MCF 10A (cell line): Measurements from ENCODE around the gene ZNF581. TPM values are rescaled to one million over a fixed set of nuclear protein-coding genes. Genes with fewer than 3 reads are reported as not detected.

ENCODE experiments used
- BruUV-seq: library from RNA; stranded (reverse); fragments of 400-500 nt; replicated peaks from 2 replicates; lab custom pipeline; 2021; lab: Mats Ljungman, UMichigan
- CTCF ChIA-PET: fragments of 300-600 bp; sonication (Branson Sonifier 250); formaldehyde crosslinking; extraction: SDS; loops from one replicate; lab custom pipeline; 2021; ENCODE audit warnings: antibody characterized with exemption, inconsistent platforms; lab: Yijun Ruan, JAX
- POLR2A ChIA-PET: fragments of 300-600, 350-650 bp; sonication (Branson Sonifier 250); formaldehyde crosslinking; extraction: SDS; loops from one replicate; lab custom pipeline; 2020; ENCODE audit warnings: antibody characterized with exemption, inconsistent platforms; lab: Yijun Ruan, JAX
- DNase-seq: peaks from one replicate; pipeline ENCODE4 v3.0.0-alpha.2; 2018; ENCODE audit not compliant: unreplicated experiment
- H3K27ac Mint-ChIP-seq: one replicate; pipeline ENCODE4 v1.8.0; 2022; ENCODE audit warnings: mild to moderate bottlenecking, low read depth, mixed read lengths; ENCODE audit not compliant: unreplicated experiment
- H3K27me3 Mint-ChIP-seq: one replicate; pipeline ENCODE4 v1.8.0; 2022; ENCODE audit warnings: mixed read lengths; ENCODE audit not compliant: insufficient read depth, unreplicated experiment
- H3K36me3 Mint-ChIP-seq: one replicate; pipeline ENCODE4 v1.8.0; 2022; ENCODE audit warnings: mild to moderate bottlenecking, moderate library complexity, mixed read lengths; ENCODE audit not compliant: insufficient read depth, unreplicated experiment
- H3K4me1 Mint-ChIP-seq: one replicate; pipeline ENCODE4 v1.8.0; 2022; ENCODE audit warnings: mixed read lengths; ENCODE audit not compliant: insufficient read depth, unreplicated experiment
- H3K4me3 Mint-ChIP-seq: one replicate; pipeline ENCODE4 v1.8.0; 2022; ENCODE audit warnings: mild to moderate bottlenecking, moderate library complexity, mixed read lengths; ENCODE audit not compliant: unreplicated experiment
- H3K9me3 Mint-ChIP-seq: one replicate; pipeline ENCODE4 v1.8.0; 2022; ENCODE audit warnings: mixed read lengths; ENCODE audit not compliant: unreplicated experiment
- intact Hi-C: fragments of 100-400 bp; cut with micrococcal nuclease; formaldehyde crosslinking; loops from 2 replicates; pipeline ENCODE4 v1.14.1; 2022
- total RNA-seq: library from RNA; stranded (reverse); gene quantifications from 2 replicates; pipeline ENCODE4 v1.2.3, GENCODE V29; 2022
- TF ChIP-seq, protein P1 (sequence below): fragments of 200-600 bp; IDR thresholded peaks from one replicate; pipeline ENCODE4 v1.8.0; 2022; ENCODE audit warnings: antibody characterized with exemption, mild to moderate bottlenecking; ENCODE audit not compliant: unreplicated experiment

The ZNF581 gene
- total RNA-seq, 1 experiment from 2014 or later: 25.7 TPM

DNA sequence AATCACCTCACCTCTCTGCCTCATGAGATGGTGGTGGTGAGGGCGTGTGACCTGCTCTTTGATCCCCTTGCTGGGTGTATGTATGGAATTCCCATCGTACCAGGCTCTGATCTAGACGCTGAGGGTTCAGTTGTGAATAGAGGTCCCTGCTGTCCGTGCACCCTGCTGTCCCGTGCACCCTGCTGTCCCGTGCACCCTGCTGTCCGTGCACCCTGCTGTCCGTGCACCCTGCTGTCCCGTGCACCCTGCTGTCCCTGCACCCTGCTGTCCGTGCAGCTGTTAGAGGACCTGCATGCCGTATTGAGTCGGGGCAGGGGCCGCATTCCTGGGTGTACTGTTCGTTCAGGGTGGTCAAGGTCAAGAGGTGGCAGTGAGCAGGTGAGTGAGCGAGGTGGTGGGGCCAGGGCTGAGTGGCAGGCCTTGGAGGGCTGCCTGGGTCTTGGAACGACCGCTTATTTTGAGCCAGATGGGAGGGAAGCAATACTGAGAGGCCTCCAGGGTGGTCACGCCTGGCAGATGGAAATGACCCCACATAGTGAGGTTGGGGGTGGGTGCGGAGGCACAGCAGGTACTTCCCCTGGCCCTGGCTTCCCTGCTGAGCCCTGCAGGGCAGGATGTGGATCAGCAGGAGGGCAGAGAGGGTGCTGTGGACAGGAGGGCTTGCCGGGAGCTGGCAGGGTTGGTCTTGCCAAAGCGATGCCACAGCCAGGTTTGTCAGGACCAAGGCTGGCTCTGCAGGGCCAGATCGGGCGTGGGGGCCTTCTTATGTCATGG lies 27.0 kb downstream of the ZNF581 start:
- Mint-ChIP-seq H3K27me3 (no peaks in the 10 kb centered on the region), H3K4me1 (peaks cover 16% of the 10 kb centered on the region), H3K4me3 (no peak overlapping the region), H3K36me3 (peaks cover 81% of the 10 kb centered on the region), H3K27ac (no peak overlapping the region), H3K9me3 (no peaks in the 10 kb centered on the region)
- TF ChIP-seq, protein P1, sequence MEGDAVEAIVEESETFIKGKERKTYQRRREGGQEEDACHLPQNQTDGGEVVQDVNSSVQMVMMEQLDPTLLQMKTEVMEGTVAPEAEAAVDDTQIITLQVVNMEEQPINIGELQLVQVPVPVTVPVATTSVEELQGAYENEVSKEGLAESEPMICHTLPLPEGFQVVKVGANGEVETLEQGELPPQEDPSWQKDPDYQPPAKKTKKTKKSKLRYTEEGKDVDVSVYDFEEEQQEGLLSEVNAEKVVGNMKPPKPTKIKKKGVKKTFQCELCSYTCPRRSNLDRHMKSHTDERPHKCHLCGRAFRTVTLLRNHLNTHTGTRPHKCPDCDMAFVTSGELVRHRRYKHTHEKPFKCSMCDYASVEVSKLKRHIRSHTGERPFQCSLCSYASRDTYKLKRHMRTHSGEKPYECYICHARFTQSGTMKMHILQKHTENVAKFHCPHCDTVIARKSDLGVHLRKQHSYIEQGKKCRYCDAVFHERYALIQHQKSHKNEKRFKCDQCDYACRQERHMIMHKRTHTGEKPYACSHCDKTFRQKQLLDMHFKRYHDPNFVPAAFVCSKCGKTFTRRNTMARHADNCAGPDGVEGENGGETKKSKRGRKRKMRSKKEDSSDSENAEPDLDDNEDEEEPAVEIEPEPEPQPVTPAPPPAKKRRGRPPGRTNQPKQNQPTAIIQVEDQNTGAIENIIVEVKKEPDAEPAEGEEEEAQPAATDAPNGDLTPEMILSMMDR: no peak
- CTCF ChIA-PET: interaction anchor here (0.6 to 1.9 kb wide), 7 partner anchors 8 to 986 kb away, joined by 3 to 18 read pairs (median 5); partner anchors contain the start of gene U2AF2
- BruUV-seq: no TSS peak
- POLR2A ChIA-PET: interaction anchor here (0.6 to 2.8 kb wide), 2 partner anchors 13 to 1238 kb away, joined by 3 to 12 read pairs; no protein-coding TSS in a partner anchor
- intact Hi-C loops: no loop called here
- DNase-seq: no peak

DNA sequence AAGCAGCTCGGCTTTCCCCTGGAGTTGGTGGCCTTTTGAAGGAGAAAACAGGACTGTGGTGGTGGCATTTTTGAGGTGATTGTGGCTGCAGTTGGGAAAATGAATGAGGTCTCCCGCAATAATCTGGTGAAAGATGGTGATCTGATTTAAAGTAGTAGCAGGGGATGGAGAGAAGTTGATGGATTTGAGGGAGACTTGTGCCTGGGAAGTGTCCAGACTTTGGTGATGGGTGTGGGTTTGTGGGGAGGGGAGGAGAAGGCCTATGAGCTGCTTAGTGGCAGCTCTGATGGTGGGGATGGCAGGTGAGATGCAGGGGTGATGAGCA lies 27.6 kb downstream of the ZNF581 start:
- TF ChIP-seq, protein P1: no peak
- Mint-ChIP-seq H3K4me1 (peaks cover 16% of the 10 kb centered on the region), H3K36me3 (peaks cover 75% of the 10 kb centered on the region), H3K4me3 (no peak overlapping the region), H3K9me3 (no peaks in the 10 kb centered on the region), H3K27ac (no peak overlapping the region), H3K27me3 (no peaks in the 10 kb centered on the region)
- no TSS peak for BruUV-seq
- no peak for DNase-seq
- intact Hi-C loops: no loop called here
- ChIA-PET CTCF (interaction anchor here (0.5 to 1.9 kb wide), 11 partner anchors 8 to 987 kb away, joined by 3 to 18 read pairs (median 3); partner anchors contain the start of gene U2AF2), POLR2A (interaction anchor here (0.6 to 2.8 kb wide), 4 partner anchors 9 to 1238 kb away, joined by 3 to 12 read pairs (median 3); no protein-coding TSS in a partner anchor)

DNA sequence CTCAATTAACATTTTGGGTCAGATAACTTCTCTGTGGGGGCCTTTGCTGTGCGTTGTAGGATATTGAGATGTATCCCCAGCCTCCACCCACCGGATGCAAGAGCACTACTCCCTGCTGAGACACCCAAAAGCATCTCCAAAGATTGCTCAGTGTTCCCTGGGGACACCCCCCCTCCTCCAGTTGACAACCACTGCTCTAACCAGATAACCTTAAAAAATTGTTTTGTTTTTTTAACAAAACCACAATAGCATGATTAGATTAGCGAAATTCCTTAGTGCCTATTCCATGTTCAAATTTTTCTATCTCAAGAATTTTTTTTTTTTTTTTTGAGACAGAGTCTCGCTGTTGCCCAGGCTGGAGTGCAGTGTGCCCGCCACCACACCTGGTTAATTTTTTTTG lies 29.0 kb downstream of the ZNF581 start:
- no peak overlapping the region for H3K4me3 Mint-ChIP-seq
- H3K27me3 Mint-ChIP-seq: no peaks in the 10 kb centered on the region
- POLR2A ChIA-PET: interaction anchor here (0.6 to 2.8 kb wide), 4 partner anchors 10 to 1804 kb away, joined by 3 to 12 read pairs (median 3); no protein-coding TSS in a partner anchor
- CTCF ChIA-PET: interaction anchor here (0.7 to 1.9 kb wide), 3 partner anchors 15 to 1355 kb away, joined by 3 to 18 read pairs (median 4); no protein-coding TSS in a partner anchor
- no peak overlapping the region for H3K27ac Mint-ChIP-seq
- TF ChIP-seq, protein P1: no peak
- H3K9me3 Mint-ChIP-seq: no peaks in the 10 kb centered on the region
- intact Hi-C loops: no loop called here
- BruUV-seq: no TSS peak
- H3K4me1 Mint-ChIP-seq: peaks cover 24% of the 10 kb centered on the region
- DNase-seq: no peak
- peaks cover 63% of the 10 kb centered on the region for H3K36me3 Mint-ChIP-seq

DNA sequence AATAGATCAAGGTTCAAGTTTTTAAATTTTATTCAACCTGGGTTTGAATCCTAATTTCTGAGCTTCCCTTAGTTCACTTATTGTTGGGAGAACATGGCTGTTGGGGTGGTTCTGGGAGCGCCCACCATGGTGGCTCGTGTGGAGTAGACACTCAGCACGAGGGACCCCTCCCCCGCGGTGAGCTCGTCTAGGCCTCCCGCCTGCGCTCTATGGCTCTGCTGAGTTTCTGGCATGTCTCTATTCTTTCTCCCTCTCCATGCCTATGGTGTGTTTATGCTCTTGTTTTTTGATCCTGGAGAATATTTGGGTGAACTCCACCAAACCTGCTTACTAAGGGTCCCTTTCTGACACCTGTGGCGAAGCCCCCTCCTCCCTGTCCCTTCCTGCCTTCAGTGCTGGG lies 30.0 kb downstream of the ZNF581 start:
- no TSS peak for BruUV-seq
- CTCF ChIA-PET: interaction anchor here (0.6 to 1.0 kb wide), 6 partner anchors 9 to 478 kb away, joined by 3 to 4 read pairs (median 3); no protein-coding TSS in a partner anchor
- H3K27ac Mint-ChIP-seq: no peak overlapping the region
- no peaks in the 10 kb centered on the region for H3K27me3 Mint-ChIP-seq
- peaks cover 62% of the 10 kb centered on the region for H3K36me3 Mint-ChIP-seq
- no peak for DNase-seq
- TF ChIP-seq, protein P1: no peak
- H3K4me3 Mint-ChIP-seq: no peak overlapping the region
- H3K9me3 Mint-ChIP-seq: no peaks in the 10 kb centered on the region
- POLR2A ChIA-PET: interaction anchor here (0.8 to 1.2 kb wide), 3 partner anchors 17 to 39 kb away, joined by 3 to 9 read pairs (median 3); partner anchors contain the start of gene U2AF2
- H3K4me1 Mint-ChIP-seq: peaks cover 30% of the 10 kb centered on the region
- intact Hi-C loops: no loop called here
